GM12878 (cell line): ENCODE results near the gene OR1S1. TPM values are rescaled to one million over a fixed set of nuclear protein-coding genes. Genes with fewer than 3 reads are reported as not detected.

Experiments
- ATAC-seq: fragments of 200-7000 bp; cut with Tn5 transposase; 3 replicates; pipeline ENCODE4 v1.9.1; 2020; ENCODE audit warnings: mild to moderate bottlenecking, moderate library complexity
- BruUV-seq: library from RNA; stranded (reverse); fragments of 400-500 nt; replicated peaks from 2 replicates; lab custom pipeline; 2021; lab: Mats Ljungman, UMichigan
- CTCF ChIA-PET: fragments of 300-600 bp; sonication (Branson Sonifier 250); formaldehyde crosslinking; extraction: SDS; loops from one replicate; lab custom pipeline; 2021; ENCODE audit warnings: inconsistent platforms; lab: Yijun Ruan, JAX
- POLR2A ChIA-PET: fragments of 350-600 bp; formaldehyde crosslinking; extraction: SDS; loops from one replicate; lab custom pipeline; 2021; ENCODE audit warnings: inconsistent platforms; lab: Charles Lee
- RAD21 ChIA-PET: fragments of 300-600 bp; sonication (Branson Sonifier 250); formaldehyde crosslinking; loops from one replicate; lab custom pipeline; 2023; ENCODE audit warnings: antibody characterized with exemption; ENCODE audit not compliant: unreplicated experiment; lab: Charles Lee
- SMC1A ChIA-PET: fragments of 300-600 bp; sonication (Branson Sonifier 250); formaldehyde crosslinking; loops from one replicate; lab custom pipeline; 2023; ENCODE audit not compliant: unreplicated experiment, uncharacterized antibody; lab: Charles Lee
- DNase-seq: peaks from one replicate; pipeline ENCODE4 v3.0.0-alpha.2; 2011; ENCODE audit warnings: low read depth, low spot score
- FAIRE-seq: peaks from 3 replicates; lab custom pipeline; 2011; peaks lifted over from hg19 to GRCh38; lab: Jason Lieb, UNC
- H2AFZ ChIP-seq: 2 replicates; pipeline ENCODE4 v1.6.0; 2011; ENCODE audit warnings: low read depth, low read length, control low read depth; ENCODE audit not compliant: control insufficient read depth
- H3K27ac ChIP-seq: 2 replicates; pipeline ENCODE4 v1.5.1; 2011; ENCODE audit warnings: control low read depth; ENCODE audit not compliant: control insufficient read depth, insufficient read depth
- H3K27me3 ChIP-seq, 2 experiments: replicated peaks in 1 of 2; 2 replicates each; pipeline versions ENCODE4 v1.6.0 to v1.6.1; 2011; ENCODE audit warnings: low read length in 1 of 2; ENCODE audit not compliant: control insufficient read depth in 2 of 2, insufficient read depth in 2 of 2
- H3K36me3 ChIP-seq, 2 experiments: 2 replicates each; pipeline ENCODE4 v1.5.1; 2011; ENCODE audit warnings: low read length in 1 of 2; ENCODE audit not compliant: control insufficient read depth in 2 of 2, insufficient read depth in 2 of 2
- H3K4me1 ChIP-seq: 2 replicates; pipeline ENCODE4 v1.6.1; 2011; ENCODE audit warnings: mild to moderate bottlenecking, low read length, moderate library complexity, mixed read lengths; ENCODE audit not compliant: control insufficient read depth, insufficient read depth
- H3K4me2 ChIP-seq: 2 replicates; pipeline ENCODE4 v1.6.0; 2011; ENCODE audit warnings: control low read depth; ENCODE audit not compliant: control insufficient read depth, insufficient read depth
- H3K4me3 ChIP-seq: fragments of 200-600 bp; sonication (generic); 2 replicates; pipeline ENCODE4 v1.5.1; 2016
- H3K79me2 ChIP-seq: 2 replicates; pipeline ENCODE4 v1.6.0; 2011; ENCODE audit warnings: low read length; ENCODE audit not compliant: control insufficient read depth, insufficient read depth
- H3K9ac ChIP-seq: 2 replicates; pipeline ENCODE4 v1.8.0; 2011; ENCODE audit warnings: low read length, control low read depth, mixed read lengths; ENCODE audit not compliant: control insufficient read depth, insufficient read depth
- H3K9me3 ChIP-seq: replicated peaks from 3 replicates; pipeline ENCODE4 v1.5.1; 2011; ENCODE audit warnings: mild to moderate bottlenecking, low read length; ENCODE audit not compliant: control insufficient read depth, insufficient read depth
- H4K20me1 ChIP-seq: 2 replicates; pipeline ENCODE4 v1.6.0; 2011; ENCODE audit not compliant: control insufficient read depth, insufficient read depth
- BACH1 ChIP-seq: fragments of 450-650 bp; IDR thresholded peaks from 2 replicates; pipeline ENCODE4 v1.6.1; 2017; ENCODE audit warnings: mild to moderate bottlenecking, borderline replicate concordance
- CEBPZ ChIP-seq: fragments of 150-350 bp; IDR thresholded peaks from 2 replicates; pipeline ENCODE4 v1.6.1; 2016; ENCODE audit warnings: low read depth, low read length
- HDAC6 ChIP-seq: fragments of 200-600 bp; sonication (generic); IDR thresholded peaks from one replicate; pipeline ENCODE4 v1.8.0; 2017; ENCODE audit warnings: antibody characterized with exemption; ENCODE audit not compliant: unreplicated experiment
- KAT2A ChIP-seq: conservative IDR thresholded peaks from 2 replicates; pipeline ENCODE4 v1.6.1; 2011; ENCODE audit warnings: low read depth, low read length; ENCODE audit not compliant: control insufficient read depth
- LARP7 ChIP-seq: fragments of 450-650 bp; IDR thresholded peaks from 2 replicates; pipeline ENCODE4 v1.6.1; 2017; ENCODE audit warnings: mild to moderate bottlenecking
- MEF2A ChIP-seq: IDR thresholded peaks from 2 replicates; pipeline ENCODE4 v1.6.1; 2011; ENCODE audit warnings: low read depth, mild to moderate bottlenecking, low read length, moderate library complexity; ENCODE audit not compliant: insufficient read depth
- RELA ChIP-seq: fragments of 450-650 bp; IDR thresholded peaks from 2 replicates; pipeline ENCODE4 v1.8.0; 2014; ENCODE audit warnings: borderline replicate concordance; ENCODE audit not compliant: partially characterized antibody
- SMC3 ChIP-seq: IDR thresholded peaks from 2 replicates; pipeline ENCODE4 v1.6.1; 2011; ENCODE audit warnings: low read length, improper control_type of control experiment, borderline replicate concordance
- SREBF1 ChIP-seq: IDR thresholded peaks from 2 replicates; pipeline ENCODE4 v1.6.1; 2012; ENCODE audit warnings: mild to moderate bottlenecking, low read length
- ZNF207 ChIP-seq: fragments of 450-650 bp; IDR thresholded peaks from 2 replicates; pipeline ENCODE4 v1.6.1; 2014; ENCODE audit warnings: antibody characterized with exemption, mild to moderate bottlenecking, borderline replicate concordance
- ZNF274 ChIP-seq: IDR thresholded peaks from one replicate; pipeline ENCODE4 v1.8.0; 2011; ENCODE audit not compliant: insufficient read length, insufficient read depth
- WGBS: methylation state at CpG from one replicate; pipeline ENCODE4 v1.1.6; 2016; ENCODE audit warnings: low lambda C conversion rate; ENCODE audit not compliant: insufficient replicate concordance, insufficient coverage; ENCODE audit errors: missing lambda C conversion rate; 5-methylcytosine and 5-hydroxymethylcytosine counted together
- in situ Hi-C: fragments of 300-500 bp; cut with MboI; formaldehyde crosslinking; loops from 9 replicates; pipeline ENCODE4 v1.14.3; 2018; ENCODE audit warnings: mixed read lengths
- intact Hi-C: fragments of 100-400 bp; cut with micrococcal nuclease; formaldehyde crosslinking; loops from one replicate; pipeline ENCODE4 v1.14.2; 2022; ENCODE audit not compliant: unreplicated experiment
- polyA plus RNA-seq, 11 experiments: library from polyadenylated mRNA; depleted of rRNA in 4 of 11; unstranded in 6 of 11; stranded (reverse) in 5 of 11; fragments of >200 nt; fragmentation: Nextera tagmentation in 4 of 11; fragmentation: Illumina TruSeq in 1 of 11; extraction: Ambion mirVana in 4 of 11; extraction: Trizol in 1 of 11; gene quantifications; 1 replicate in 1 of 11; 2 replicates in 10 of 11; pipeline versions ENCODE4 v1.2.1 to v1.2.3, GENCODE V29; 2011 to 2016; ENCODE audit warnings: inconsistent platforms in 2 of 11, missing spikeins in 2 of 11, low read depth in 1 of 11
- total RNA-seq, 4 experiments: library from RNA; depleted of rRNA in 3 of 4; stranded (reverse); fragments of >200 nt in 3 of 4; fragmentation: Illumina TruSeq in 1 of 4; extraction: Trizol in 1 of 4; gene quantifications; 2 replicates each; pipeline versions ENCODE4 v1.2.1 to v1.2.3, GENCODE V29; 2013 to 2021

Gene OR1S1
- total and polyA plus RNA-seq, 10 of the 15 experiments (the other 5 are each of a cell fraction or from before 2014, with no cell fraction given), result not detected

DNA sequence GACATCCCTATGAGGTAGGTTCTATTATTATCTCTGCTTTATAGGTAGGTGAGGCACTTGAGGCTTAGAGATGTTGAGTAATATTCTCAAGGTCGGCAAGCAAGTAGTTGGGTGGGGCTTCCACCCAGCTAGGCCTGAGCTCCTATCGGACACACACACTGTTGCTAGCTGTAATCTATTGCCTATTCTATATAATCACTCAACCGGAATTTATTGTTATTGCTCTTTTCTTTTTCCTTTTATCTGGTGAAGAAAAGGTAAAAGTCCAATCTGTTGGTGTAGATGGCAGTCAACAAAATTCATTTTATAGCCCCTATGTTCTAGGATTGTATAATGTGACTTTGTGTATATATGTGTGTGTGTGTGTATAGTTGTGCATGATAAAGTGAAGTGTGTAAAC lies 20.3 kb upstream of the OR1S1 start (continued):
- TF ChIP-seq ZNF207 (no peak), MEF2A (no peak)

- POLR2A ChIA-PET, result no interaction called here
Measured at GRCh38 chr11:58193391-58193790, 19.1 kb upstream of the OR1S1 start.

DNA sequence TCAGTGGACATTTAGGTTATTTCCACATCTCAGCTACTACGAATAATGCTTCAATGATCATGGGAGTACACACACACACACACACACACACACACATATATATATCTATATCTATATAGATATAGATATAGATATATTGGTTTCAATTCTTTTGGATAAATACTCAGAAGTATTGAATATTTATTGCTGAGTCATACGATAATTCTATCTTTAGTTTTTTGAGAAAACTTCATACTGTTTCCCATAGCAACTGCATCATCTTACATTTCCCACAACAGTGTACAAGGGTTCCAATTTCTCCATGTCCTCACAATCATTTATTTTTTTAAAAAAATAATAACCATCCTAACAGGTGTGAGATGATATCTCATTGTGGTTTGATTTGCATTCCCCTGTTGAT lies 16.6 kb upstream of the OR1S1 start:
- BruUV-seq, result no TSS peak
- RAD21 ChIA-PET, result no interaction called here
- Histone ChIP-seq H4K20me1 (no peaks in the 10 kb centered on the region), H2AFZ (no peak overlapping the region), H3K27ac (no peak overlapping the region), H3K4me1 (no peaks in the 10 kb centered on the region), H3K9me3 (no peaks in the 10 kb centered on the region), H3K9ac (no peak overlapping the region), H3K4me2 (no peak overlapping the region), H3K27me3 (no peaks in the 10 kb centered on the region), H3K36me3 (no peaks in the 10 kb centered on the region), H3K79me2 (no peaks in the 10 kb centered on the region), H3K4me3 (no peak overlapping the region)
- SMC1A ChIA-PET, result no interaction called here
- intact Hi-C loops, result no loop called here
- FAIRE-seq (no peak), ATAC-seq (no peak), DNase-seq (no peak)
- CTCF ChIA-PET, result no interaction called here
- WGBS, result 60% methylated on average over 2 of the region's 2 CpGs
- POLR2A ChIA-PET, result no interaction called here
- in situ Hi-C loops, result no loop called here
- TF ChIP-seq RELA (no peak), KAT2A (no peak), BACH1 (no peak), HDAC6 (no peak), SMC3 (no peak), CEBPZ (no peak)

More at GRCh38 chr11:58193391-58193790, 19.1 kb upstream of the OR1S1 start:
- TF ChIP-seq BACH1, result no peak
- no peak for TF ChIP-seq ZNF274
- TF ChIP-seq SREBF1, result no peak
- no peak for TF ChIP-seq LARP7
- H3K79me2 ChIP-seq, result no peaks in the 10 kb centered on the region
- H3K9me3 ChIP-seq, result no peaks in the 10 kb centered on the region
- in situ Hi-C loops (no loop called here), intact Hi-C loops (no loop called here)
- no peak overlapping the region for H3K27ac ChIP-seq
- H3K4me1 ChIP-seq, result no peaks in the 10 kb centered on the region
- H3K4me3 ChIP-seq, result no peak overlapping the region
- H2AFZ ChIP-seq, result no peak overlapping the region
- no peak for DNase-seq
- RAD21 ChIA-PET, result no interaction called here
- no peak overlapping the region for H3K4me2 ChIP-seq
- H3K36me3 ChIP-seq, result no peaks in the 10 kb centered on the region
- SMC1A ChIA-PET, result no interaction called here
- no peaks in the 10 kb centered on the region for H4K20me1 ChIP-seq
- no peak for FAIRE-seq
- BruUV-seq, result no TSS peak
- no peak for ATAC-seq
- CTCF ChIA-PET, result no interaction called here
- H3K9ac ChIP-seq, result no peak overlapping the region
- H3K27me3 ChIP-seq, result no peaks in the 10 kb centered on the region
